OCI-LY3 (cell line): ENCODE data around the gene MAP4.
"Not testable (repeated sequence)": the region's sequence is repeated elsewhere in the genome, so short reads cannot be mapped to it uniquely, and the experiment has no call there.

Experiments used
- H2AFZ ChIP-seq: fragments of 200-600, 300-600 bp; shearing (Covaris generic); 2 replicates; pipeline ENCODE4 v1.6.0; 2014; ENCODE audit warnings: antibody characterized with exemption, low read depth, low read length
- H3K27ac ChIP-seq: fragments of 200-600, 300-600 bp; sonication (generic); 2 replicates; pipeline ENCODE4 v1.5.1; 2014; ENCODE audit warnings: mild to moderate bottlenecking, low read length, moderate library complexity, mixed read lengths
- H3K27me3 ChIP-seq: fragments of 200-600, 300-600 bp; sonication (generic); 2 replicates; pipeline ENCODE4 v1.6.1; 2014; ENCODE audit warnings: low read depth, low read length, mixed read lengths
- H3K36me3 ChIP-seq: fragments of 200-600, 300-600 bp; sonication (generic); replicated peaks from 2 replicates; pipeline ENCODE3; 2014; ENCODE audit warnings: low read depth, low read length, mixed read lengths
- H3K4me1 ChIP-seq: fragments of 300-600, 200-600 bp; sonication (generic); 2 replicates; pipeline ENCODE4 v1.6.1; 2014; ENCODE audit warnings: low read length, mixed read lengths
- H3K4me2 ChIP-seq: fragments of 200-600, 300-600 bp; sonication (generic); 2 replicates; pipeline ENCODE4 v1.6.1; 2014; ENCODE audit warnings: low read length, mixed read lengths
- H3K4me3 ChIP-seq: fragments of 300-600, 200-600 bp; sonication (generic); 2 replicates; pipeline ENCODE4 v1.5.1; 2014; ENCODE audit warnings: antibody characterized with exemption, mild to moderate bottlenecking, low read length, moderate library complexity
- H3K79me2 ChIP-seq: fragments of 300-600, 200-600 bp; shearing (Covaris generic); 2 replicates; pipeline ENCODE4 v1.6.1; 2014; ENCODE audit warnings: mild to moderate bottlenecking, low read length, mixed read lengths
- H3K9ac ChIP-seq: fragments of 300-600, 200-600 bp; shearing (Covaris generic); 2 replicates; pipeline ENCODE4 v1.6.0; 2014; ENCODE audit warnings: mild to moderate bottlenecking, low read length, moderate library complexity
- H3K9me3 ChIP-seq: fragments of 200-600, 300-600 bp; shearing (Covaris generic); 2 replicates; pipeline ENCODE4 v1.6.1; 2014; ENCODE audit warnings: low read length, mixed read lengths; ENCODE audit not compliant: insufficient read depth
- H4K20me1 ChIP-seq: fragments of 200-600, 300-600 bp; sonication (generic); 2 replicates; pipeline ENCODE4 v1.6.1; 2016; ENCODE audit warnings: low read length, mixed read lengths; ENCODE audit not compliant: insufficient read depth
- CTCF ChIP-seq: fragments of 200-600, 300-600 bp; sonication (generic); IDR thresholded peaks from 2 replicates; pipeline ENCODE4 v1.5.1; 2014; ENCODE audit warnings: antibody characterized with exemption, low read length, low read depth
- EZH2phosphoT487 ChIP-seq: fragments of 200-600 bp; shearing (Covaris generic); IDR thresholded peaks from 2 replicates; pipeline ENCODE4 v1.6.1; 2018; ENCODE audit warnings: antibody characterized with exemption, mixed run types, low read depth

MAP4 gene

DNA sequence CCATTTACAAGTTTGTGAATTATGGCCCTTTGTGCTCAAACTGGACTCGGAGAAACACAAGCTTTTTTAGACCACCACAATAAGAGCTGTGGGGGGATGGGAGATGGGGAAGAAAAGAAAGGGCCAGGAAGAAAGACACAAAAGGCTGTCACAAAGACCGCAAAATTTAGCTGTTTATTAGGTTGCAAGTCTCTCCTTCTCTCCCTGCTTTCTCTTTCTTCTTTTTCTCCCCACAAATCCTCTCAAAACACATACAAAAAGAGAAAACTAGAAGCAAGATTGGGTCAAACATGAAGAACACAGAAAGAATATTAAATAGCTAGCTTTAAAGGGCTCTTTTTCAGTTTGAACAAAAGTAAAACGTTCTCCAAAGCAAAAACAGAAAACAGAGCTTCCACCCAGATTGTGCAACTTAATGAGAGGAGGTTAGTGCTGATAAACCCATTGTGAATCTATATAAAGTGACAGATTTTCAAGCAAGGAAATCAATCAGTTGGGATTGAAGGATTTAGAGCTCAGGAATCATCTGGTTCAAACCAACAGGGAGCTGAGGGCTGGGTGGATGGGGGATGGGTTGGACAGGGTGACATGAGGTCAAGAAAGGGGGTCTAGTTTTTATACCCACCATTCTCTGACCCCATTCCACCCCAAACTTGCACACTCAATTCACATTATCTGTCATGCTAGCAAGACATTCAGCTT lies 125.9 kb downstream of the MAP4 start:
- TF ChIP-seq CTCF (no peak), EZH2phosphoT487 (no peak)
- H3K36me3 ChIP-seq: peaks cover 14% of the 10 kb centered on the region
- H3K79me2 ChIP-seq: no peaks in the 10 kb centered on the region
- no peak overlapping the region for H3K27ac ChIP-seq
- H3K4me1 ChIP-seq: no peaks in the 10 kb centered on the region
- no peaks in the 10 kb centered on the region for H4K20me1 ChIP-seq
- no peaks in the 10 kb centered on the region for H3K9me3 ChIP-seq
- no peak overlapping the region for H3K9ac ChIP-seq
- H2AFZ ChIP-seq: no peak overlapping the region
- no peak overlapping the region for H3K4me2 ChIP-seq
- H3K4me3 ChIP-seq: no peak overlapping the region
- no peaks in the 10 kb centered on the region for H3K27me3 ChIP-seq

DNA sequence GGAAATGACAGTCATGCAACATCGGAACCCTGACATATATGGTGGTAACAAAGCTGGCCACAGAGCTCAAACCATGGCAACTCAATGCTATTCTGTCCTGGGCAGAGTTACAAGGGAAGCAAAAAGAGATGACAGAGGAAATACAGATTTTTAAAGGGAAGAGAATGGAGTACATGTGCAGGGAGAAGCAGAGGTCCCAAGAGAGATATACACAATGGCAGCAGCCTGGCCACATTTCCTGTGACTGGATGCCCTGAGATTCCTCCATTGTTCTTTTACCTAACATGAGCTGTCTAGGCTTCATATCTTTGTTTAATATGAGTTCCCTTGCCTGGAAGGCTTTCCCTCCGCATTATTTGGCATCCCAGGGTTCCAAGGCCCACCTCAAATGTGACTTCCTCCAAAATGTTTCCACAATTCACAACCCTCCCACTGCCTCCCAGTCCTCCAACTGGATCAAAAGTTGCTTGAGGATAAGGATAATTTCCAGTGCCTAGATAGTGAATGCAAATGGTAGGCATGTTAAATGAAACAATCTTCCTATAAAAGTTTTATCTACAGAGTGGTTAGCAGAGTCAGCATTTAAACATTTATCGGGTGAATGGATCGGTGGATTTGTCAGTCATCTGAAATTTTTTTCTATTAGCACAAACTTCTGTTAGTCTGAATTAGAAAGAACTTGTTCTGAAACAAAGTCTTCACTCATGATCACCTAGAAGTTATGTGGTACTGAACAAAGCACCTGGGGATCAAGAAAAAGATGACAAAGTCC lies 127.0 kb downstream of the MAP4 start:
- no peaks in the 10 kb centered on the region for H3K9me3 ChIP-seq
- H4K20me1 ChIP-seq: no peaks in the 10 kb centered on the region

GRCh38 chr3:47887991-47888390 lies 128.2 kb downstream of the MAP4 start:
- H3K79me2 ChIP-seq, H3K9ac ChIP-seq, H3K27me3 ChIP-seq, H4K20me1 ChIP-seq, H3K4me2 ChIP-seq, H3K9me3 ChIP-seq, H3K27ac ChIP-seq, H2AFZ ChIP-seq, H3K4me1 ChIP-seq, H3K4me3 ChIP-seq: not testable (repeated sequence)
- peaks cover 25% of the 10 kb centered on the region for H3K36me3 ChIP-seq

More for the DNA sequence above, 127.0 kb downstream of the MAP4 start:
- TF ChIP-seq CTCF: no peak
- no peak for TF ChIP-seq EZH2phosphoT487
- H3K4me3 ChIP-seq: no peak overlapping the region
- H3K4me1 ChIP-seq: peaks cover 6% of the 10 kb centered on the region; the same call in 1 of the 2 replicates
- no peaks in the 10 kb centered on the region for H3K27me3 ChIP-seq
- H3K27ac ChIP-seq: no peak overlapping the region
- H3K79me2 ChIP-seq: no peaks in the 10 kb centered on the region
- no peak overlapping the region for H2AFZ ChIP-seq
- H3K9ac ChIP-seq: no peak overlapping the region
- peaks cover 22% of the 10 kb centered on the region for H3K36me3 ChIP-seq
- no peak overlapping the region for H3K4me2 ChIP-seq

- Histone ChIP-seq H4K20me1 (no peaks in the 10 kb centered on the region), H3K4me3 (no peak overlapping the region), H2AFZ (no peak overlapping the region), H3K4me2 (no peak overlapping the region), H3K9me3 (no peaks in the 10 kb centered on the region), H3K27ac (no peak overlapping the region), H3K79me2 (no peaks in the 10 kb centered on the region), H3K4me1 (peaks cover 6% of the 10 kb centered on the region; the same call in 1 of the 2 replicates), H3K36me3 (peaks cover 22% of the 10 kb centered on the region), H3K9ac (no peak overlapping the region), H3K27me3 (no peaks in the 10 kb centered on the region)
- TF ChIP-seq CTCF: no peak
- TF ChIP-seq EZH2phosphoT487: no peak
Measured at GRCh38 chr3:47885168-47885567, 131.0 kb downstream of the MAP4 start.
